Large intestine (tissue), 3 donors: Measurements from ENCODE around the gene S100A11. TPM values are rescaled to one million over a fixed set of nuclear protein-coding genes. Genes with fewer than 3 reads are reported as not detected.

ENCODE experiments used
- DNase-seq, 2 donors: peaks; one replicate each; pipeline versions ENCODE4 v3.0.0 to v3.0.0-alpha.2; 2013
- H3K27ac ChIP-seq: one replicate; pipeline ENCODE4 v1.5.1; 2013; ENCODE audit warnings: low read length
- H3K27me3 ChIP-seq: 2 replicates; pipeline ENCODE4 v1.6.1; 2013; ENCODE audit warnings: low read length; ENCODE audit not compliant: control insufficient read depth, insufficient read depth
- H3K36me3 ChIP-seq: 2 replicates; pipeline ENCODE4 v1.6.1; 2013; ENCODE audit warnings: low read length; ENCODE audit not compliant: control insufficient read depth, insufficient read depth
- H3K4me1 ChIP-seq: one replicate; pipeline ENCODE4 v1.6.1; 2013; ENCODE audit warnings: low read length; ENCODE audit not compliant: control insufficient read depth, insufficient read depth
- H3K4me3 ChIP-seq: one replicate; pipeline ENCODE4 v1.5.1; 2013; ENCODE audit warnings: low read length
- H3K9me3 ChIP-seq: one replicate; pipeline ENCODE4 v1.6.1; 2013; ENCODE audit warnings: mild to moderate bottlenecking, low read depth, low read length, moderate library complexity; ENCODE audit not compliant: control insufficient read depth
- WGBS: methylation state at CpG from one replicate; pipeline ENCODE4 v1.1.5; 2013; ENCODE audit warnings: low lambda C conversion rate; ENCODE audit not compliant: insufficient coverage; 5-methylcytosine and 5-hydroxymethylcytosine counted together
- polyA plus RNA-seq: library from polyadenylated mRNA; unstranded; fragments of 120-200 nt; gene quantifications from one replicate; pipeline ENCODE4 v1.2.1, GENCODE V29; 2013

The S100A11 gene
- polyA plus RNA-seq, 1 donor: 314 TPM

DNA sequence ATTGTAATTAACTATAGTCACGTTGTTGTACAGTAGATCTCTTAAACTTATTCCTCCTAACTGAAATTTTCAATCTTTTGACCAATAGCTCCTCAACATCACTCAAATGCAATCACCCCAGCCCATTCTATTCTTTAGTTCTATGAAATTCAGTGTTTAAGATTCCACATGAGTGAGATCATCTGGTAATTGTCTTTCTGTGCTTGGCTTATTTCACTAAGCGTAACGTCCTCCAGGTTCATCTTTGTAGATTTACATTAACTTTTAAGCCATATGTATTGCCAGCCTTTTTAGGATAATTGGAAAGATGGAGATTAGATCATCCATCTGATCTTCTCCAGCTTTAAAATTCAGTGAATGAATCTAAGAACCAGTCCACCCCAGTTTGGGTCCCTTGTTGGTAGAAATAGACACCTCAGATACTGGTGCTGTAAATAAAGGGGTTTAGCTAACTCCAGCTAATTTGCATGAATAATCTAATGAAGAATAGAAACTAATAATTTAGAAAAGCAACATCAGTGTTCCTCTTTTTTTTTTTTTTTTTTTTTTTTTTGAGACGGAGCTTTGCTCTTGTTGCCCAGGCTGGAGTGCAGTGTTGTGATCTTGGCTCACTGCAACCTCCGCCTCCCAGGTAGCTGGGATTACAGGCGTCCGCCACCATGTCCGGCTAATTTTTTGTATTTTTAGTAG lies 50.2 kb downstream of the S100A11 start:
- Histone ChIP-seq H3K4me3 (no peak overlapping the region), H3K36me3 (peaks cover 42% of the 10 kb centered on the region), H3K27ac (peak overlapping the region; percentile 16), H3K9me3 (no peaks in the 10 kb centered on the region), H3K4me1 (peaks cover 51% of the 10 kb centered on the region), H3K27me3 (no peaks in the 10 kb centered on the region)
- no peak for DNase-seq
- no CpG with 5 or more reads among the region's 8 CpGs for WGBS

DNA sequence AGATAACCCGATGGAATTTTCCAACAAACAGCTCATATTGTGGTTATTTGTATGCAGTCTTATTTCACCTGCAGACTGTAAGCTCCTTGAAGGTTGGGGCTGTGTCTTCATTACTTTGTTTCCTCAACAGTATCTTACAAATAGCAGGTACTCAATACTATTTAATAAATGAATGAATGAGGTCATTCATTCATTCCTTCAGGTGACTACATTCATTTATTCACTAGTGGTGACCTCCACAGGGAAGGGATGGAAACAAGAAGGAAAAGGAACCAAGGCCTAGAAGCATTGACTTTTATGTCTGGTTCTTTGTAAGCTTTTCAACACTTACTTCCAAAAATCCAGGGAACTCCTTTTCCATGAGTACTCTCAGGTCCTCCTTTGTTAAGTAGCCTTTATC lies 51.0 kb downstream of the S100A11 start:
- H3K36me3 ChIP-seq: peaks cover 46% of the 10 kb centered on the region
- peaks cover 46% of the 10 kb centered on the region for H3K4me1 ChIP-seq
- H3K4me3 ChIP-seq: no peak overlapping the region
- no peak for DNase-seq
- H3K27ac ChIP-seq: no peak overlapping the region
- H3K9me3 ChIP-seq: no peaks in the 10 kb centered on the region
- no peaks in the 10 kb centered on the region for H3K27me3 ChIP-seq
- no CpG with 5 or more reads among the region's 1 CpG for WGBS

DNA sequence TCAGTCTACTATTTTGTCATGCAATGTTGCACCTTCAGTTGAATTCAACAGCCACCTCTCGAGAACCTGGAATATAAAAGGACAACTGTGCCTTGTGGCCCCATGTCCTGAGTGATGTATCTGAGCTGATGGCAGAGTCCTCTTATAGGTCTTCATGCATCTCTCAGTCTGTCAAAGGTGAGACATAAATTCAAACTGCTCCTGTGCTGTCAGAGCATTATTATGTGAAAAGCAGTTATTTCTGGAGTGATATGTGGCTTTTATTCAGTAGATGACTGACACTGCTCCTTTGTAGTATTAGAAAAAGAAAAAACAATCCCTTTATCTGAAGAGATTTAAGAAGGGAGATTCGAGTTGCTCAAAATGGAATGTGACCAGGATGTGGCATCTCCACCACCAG lies 51.5 kb downstream of the S100A11 start:
- peaks cover 45% of the 10 kb centered on the region for H3K4me1 ChIP-seq
- H3K4me3 ChIP-seq: no peak overlapping the region
- H3K9me3 ChIP-seq: no peaks in the 10 kb centered on the region
- no peak for DNase-seq
- H3K36me3 ChIP-seq: peaks cover 46% of the 10 kb centered on the region
- WGBS: 71% methylated on average over 1 of the region's 2 CpGs
- H3K27ac ChIP-seq: no peak overlapping the region
- no peaks in the 10 kb centered on the region for H3K27me3 ChIP-seq

DNA sequence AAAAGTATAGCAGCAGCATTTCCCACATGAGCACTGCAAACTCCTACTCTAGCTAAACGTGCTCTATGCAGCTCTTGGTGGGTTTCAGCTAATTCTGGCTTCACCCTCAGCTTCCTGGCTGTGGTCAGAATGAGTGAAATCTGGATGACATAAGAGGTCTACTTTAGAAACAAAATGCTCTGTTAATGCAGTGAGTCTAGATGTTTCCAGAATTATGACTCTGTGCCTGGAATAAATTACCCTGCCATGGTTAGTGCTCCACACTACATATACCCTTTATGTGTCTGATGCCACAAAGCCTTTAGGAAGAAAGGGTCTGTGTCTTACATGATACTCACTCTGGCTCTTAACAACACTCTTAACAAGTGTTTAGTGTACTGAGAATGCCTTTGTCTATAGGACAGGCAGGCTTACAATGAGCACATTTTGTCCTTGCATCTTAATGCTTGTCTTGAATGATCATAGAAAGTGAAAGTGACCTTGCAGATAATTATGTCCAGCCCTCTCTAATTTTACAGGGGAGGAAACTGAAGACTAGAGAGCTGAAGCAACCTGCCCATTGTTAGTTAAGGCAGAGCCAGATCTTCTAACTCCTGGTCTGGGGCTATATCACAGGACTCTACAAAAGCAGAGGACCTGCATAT lies 52.4 kb downstream of the S100A11 start:
- H3K36me3 ChIP-seq: peaks cover 46% of the 10 kb centered on the region
- H3K4me1 ChIP-seq: peaks cover 39% of the 10 kb centered on the region
- H3K4me3 ChIP-seq: no peak overlapping the region
- no peak overlapping the region for H3K27ac ChIP-seq
- no peaks in the 10 kb centered on the region for H3K9me3 ChIP-seq
- no peaks in the 10 kb centered on the region for H3K27me3 ChIP-seq
- WGBS: no CpG with 5 or more reads among the region's 1 CpG
- DNase-seq: no peak

Other genes with a start within 250 kb of the S100A11 start
- 4.2 TPM for gene TDRKH, start 246.5 kb downstream of the S100A11 start, polyA plus RNA-seq
- 0.81 TPM for gene LINGO4, start 231.6 kb downstream of the S100A11 start, polyA plus RNA-seq
- 8.7 TPM for gene RORC, start 205.2 kb downstream of the S100A11 start, polyA plus RNA-seq
- gene C2CD4D, start 197.2 kb downstream of the S100A11 start, polyA plus RNA-seq: 0.78 TPM
- 0.45 TPM for gene THEM5, start 183.3 kb downstream of the S100A11 start, polyA plus RNA-seq
- gene THEM4, start 127.5 kb downstream of the S100A11 start, polyA plus RNA-seq: 40.7 TPM
- gene S100A10, start 43.1 kb downstream of the S100A11 start, polyA plus RNA-seq: 877 TPM
- gene TCHHL1, start 52.1 kb upstream of the S100A11 start, polyA plus RNA-seq: not detected
- 0.22 TPM for gene TCHH, start 78.4 kb upstream of the S100A11 start, polyA plus RNA-seq
- not detected for gene RPTN, start 122.2 kb upstream of the S100A11 start, polyA plus RNA-seq
- 0.12 TPM for gene HRNR, start 187.2 kb upstream of the S100A11 start, polyA plus RNA-seq